ENCODE measurements around the gene FCGR3A.
"Not testable (repeated sequence)": the region's sequence is repeated elsewhere in the genome, so short reads cannot be mapped to it uniquely, and the experiment has no call there.

DNA sequence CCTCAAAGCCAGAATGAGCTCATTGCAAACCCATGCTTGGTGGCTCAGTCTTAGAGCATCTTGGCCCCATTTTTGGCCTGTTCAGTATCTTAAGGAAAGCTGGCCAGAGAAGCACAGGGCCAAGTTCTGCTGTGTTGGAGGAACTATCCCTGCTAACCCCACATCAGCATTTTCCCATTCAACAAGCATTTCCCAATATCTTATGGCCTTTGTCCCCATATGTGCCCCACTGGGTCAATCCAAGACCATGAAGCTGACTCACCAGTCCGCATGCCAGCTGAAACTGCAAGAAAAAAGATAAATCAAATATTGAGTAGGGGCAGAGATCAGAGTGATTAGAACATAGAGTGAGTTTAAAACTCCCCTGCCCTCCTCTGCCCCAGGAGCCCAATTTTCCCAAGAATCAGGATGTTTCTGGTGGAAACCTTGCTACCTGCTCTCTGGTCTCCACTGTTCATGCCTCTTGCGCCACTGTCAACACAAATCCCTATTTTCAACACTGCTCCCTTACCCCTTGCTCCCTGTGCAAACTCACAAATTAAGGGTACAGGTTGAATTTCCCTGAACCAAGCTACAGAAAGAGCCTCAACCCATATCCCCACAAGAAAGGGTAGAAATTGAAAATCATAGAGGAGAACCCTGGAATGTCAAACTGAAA, 740 bp downstream of the FCGR3A start:
- TF ChIP-seq, protein P1, sequence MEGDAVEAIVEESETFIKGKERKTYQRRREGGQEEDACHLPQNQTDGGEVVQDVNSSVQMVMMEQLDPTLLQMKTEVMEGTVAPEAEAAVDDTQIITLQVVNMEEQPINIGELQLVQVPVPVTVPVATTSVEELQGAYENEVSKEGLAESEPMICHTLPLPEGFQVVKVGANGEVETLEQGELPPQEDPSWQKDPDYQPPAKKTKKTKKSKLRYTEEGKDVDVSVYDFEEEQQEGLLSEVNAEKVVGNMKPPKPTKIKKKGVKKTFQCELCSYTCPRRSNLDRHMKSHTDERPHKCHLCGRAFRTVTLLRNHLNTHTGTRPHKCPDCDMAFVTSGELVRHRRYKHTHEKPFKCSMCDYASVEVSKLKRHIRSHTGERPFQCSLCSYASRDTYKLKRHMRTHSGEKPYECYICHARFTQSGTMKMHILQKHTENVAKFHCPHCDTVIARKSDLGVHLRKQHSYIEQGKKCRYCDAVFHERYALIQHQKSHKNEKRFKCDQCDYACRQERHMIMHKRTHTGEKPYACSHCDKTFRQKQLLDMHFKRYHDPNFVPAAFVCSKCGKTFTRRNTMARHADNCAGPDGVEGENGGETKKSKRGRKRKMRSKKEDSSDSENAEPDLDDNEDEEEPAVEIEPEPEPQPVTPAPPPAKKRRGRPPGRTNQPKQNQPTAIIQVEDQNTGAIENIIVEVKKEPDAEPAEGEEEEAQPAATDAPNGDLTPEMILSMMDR (conservative IDR thresholded peaks at IDR 0.05; ENCODE audit: low read depth, low read length), result not testable (repeated sequence)
- not testable (repeated sequence) for TF ChIP-seq RAD21 (IDR thresholded peaks at IDR 0.05; ENCODE audit: low read length); MAFK (IDR thresholded peaks at IDR 0.05; ENCODE audit: low read depth, low read length); RFX5 (IDR thresholded peaks at IDR 0.05; ENCODE audit: low read depth, low read length); CEBPB (IDR thresholded peaks at IDR 0.05; ENCODE audit: low read depth, low read length); FOS (IDR thresholded peaks at IDR 0.05; ENCODE audit: low read depth, low read length); RCOR1 (IDR thresholded peaks at IDR 0.05; ENCODE audit: insufficient replicate concordance, low read length); POLR2A (IDR thresholded peaks at IDR 0.05; ENCODE audit: low read depth, low read length); MAZ (IDR thresholded peaks at IDR 0.05; ENCODE audit: borderline replicate concordance, low read depth, low read length); MXI1 (IDR thresholded peaks at IDR 0.05; ENCODE audit: borderline replicate concordance, low read depth, low read length)
- TF ChIP-seq, protein P2, sequence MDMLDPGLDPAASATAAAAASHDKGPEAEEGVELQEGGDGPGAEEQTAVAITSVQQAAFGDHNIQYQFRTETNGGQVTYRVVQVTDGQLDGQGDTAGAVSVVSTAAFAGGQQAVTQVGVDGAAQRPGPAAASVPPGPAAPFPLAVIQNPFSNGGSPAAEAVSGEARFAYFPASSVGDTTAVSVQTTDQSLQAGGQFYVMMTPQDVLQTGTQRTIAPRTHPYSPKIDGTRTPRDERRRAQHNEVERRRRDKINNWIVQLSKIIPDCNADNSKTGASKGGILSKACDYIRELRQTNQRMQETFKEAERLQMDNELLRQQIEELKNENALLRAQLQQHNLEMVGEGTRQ (IDR thresholded peaks at IDR 0.05; ENCODE audit: low read depth, low read length), result not testable (repeated sequence)

Data from IMR-90 (cell line).